Stimulated activated naive B cell treated with anti-CD40 and anti-IgM and Interleukin-4, amounts not matched to agents 10 μg/mL and 1 μg/mL and 100 μg/mL, for 72 hours (primary cell): Measurements from ENCODE around the gene RAMAC.
"Not testable (repeated sequence)": the region's sequence is repeated elsewhere in the genome, so short reads cannot be mapped to it uniquely, and the experiment has no call there.

Experiments used
- ATAC-seq, 2 donors: fragments of 150-1000 bp; cut with Tn5 transposase; replicated peaks; 2 replicates each; pipeline ENCODE4 v1.10.0; 2021; ENCODE audit warnings: moderate library complexity in 1 of 2
- DNase-seq: peaks from one replicate; pipeline ENCODE4 v3.0.0; 2021
- H3K27ac Mint-ChIP-seq: one replicate; pipeline ENCODE4 v1.8.0; 2022; ENCODE audit warnings: mild to moderate bottlenecking, mixed read lengths
- H3K27me3 Mint-ChIP-seq, 2 donors: one replicate each; pipeline ENCODE4 v1.8.0; 2022; ENCODE audit warnings: mixed read lengths in 2 of 2
- H3K36me3 Mint-ChIP-seq, 2 donors: one replicate each; pipeline ENCODE4 v1.8.0; 2022; ENCODE audit warnings: mixed read lengths in 2 of 2, mild to moderate bottlenecking in 1 of 2
- H3K4me1 Mint-ChIP-seq, 2 donors: one replicate each; pipeline ENCODE4 v1.8.0; 2022; ENCODE audit warnings: mixed read lengths in 2 of 2, mild to moderate bottlenecking in 1 of 2
- H3K4me3 Mint-ChIP-seq, 2 donors: one replicate each; pipeline ENCODE4 v1.8.0; 2022; ENCODE audit warnings: mild to moderate bottlenecking in 2 of 2, mixed read lengths in 2 of 2, moderate library complexity in 1 of 2
- H3K9me3 Mint-ChIP-seq, 2 donors: one replicate each; pipeline ENCODE4 v1.8.0; 2022; ENCODE audit warnings: mixed read lengths in 2 of 2, mild to moderate bottlenecking in 1 of 2

The RAMAC gene

GRCh38 chr15:82985688-82986441, at the start of gene RAMAC:
RAMAC (plus strand) TSS chr15:82986210; CDS start chr15:82989019, 2,809 bp downstream.
- Mint-ChIP-seq H3K27me3 (no peaks in the 10 kb centered on the region), H3K36me3 (peaks cover 16 to 25% of the 10 kb centered on the region in 2 donors), H3K4me1 (peaks cover 12 to 25% of the 10 kb centered on the region in 2 donors), H3K27ac (peak within 1 kb of the TSS; percentile 98), H3K4me3 (peak within 1 kb of the TSS; percentile 99), H3K9me3 (no peaks in the 10 kb centered on the region)
- DNase-seq, result peak; percentile 91
- peak; percentile 96 for ATAC-seq

- peaks cover 60 to 70% of the 10 kb centered on the region in 2 donors for H3K36me3 Mint-ChIP-seq
- DNase-seq, result no peak
- H3K4me1 Mint-ChIP-seq, result peaks cover 37 to 71% of the 10 kb centered on the region in 2 donors
- H3K27ac Mint-ChIP-seq, result no peak overlapping the region
- peaks cover 0 to 10% of the 10 kb centered on the region in 2 donors for H3K27me3 Mint-ChIP-seq
- no peak overlapping the region for H3K4me3 Mint-ChIP-seq
- no peak for ATAC-seq
- peaks cover 0 to 5% of the 10 kb centered on the region in 2 donors for H3K9me3 Mint-ChIP-seq
Measured at GRCh38 chr15:82936966-82937711, 48.9 kb upstream of the RAMAC start.

GRCh38 chr15:82937712-82938058, 48.3 kb upstream of the RAMAC start:
- no peak overlapping the region for H3K4me3 Mint-ChIP-seq
- H3K27me3 Mint-ChIP-seq, result peaks cover 0 to 10% of the 10 kb centered on the region in 2 donors
- peaks cover 0 to 5% of the 10 kb centered on the region in 2 donors for H3K9me3 Mint-ChIP-seq
- H3K27ac Mint-ChIP-seq, result no peak overlapping the region
- DNase-seq (no peak), ATAC-seq (no peak)
- H3K4me1 Mint-ChIP-seq, result peaks cover 37 to 73% of the 10 kb centered on the region in 2 donors
- H3K36me3 Mint-ChIP-seq, result peaks cover 65 to 70% of the 10 kb centered on the region in 2 donors

- H3K27ac Mint-ChIP-seq, ATAC-seq, H3K27me3 Mint-ChIP-seq, H3K4me3 Mint-ChIP-seq, H3K9me3 Mint-ChIP-seq, DNase-seq: not testable (repeated sequence)
- Mint-ChIP-seq H3K4me1 (peaks cover 24 to 62% of the 10 kb centered on the region in 2 donors), H3K36me3 (peaks cover 58 to 59% of the 10 kb centered on the region in 2 donors)
Measured at GRCh38 chr15:82939678-82940077, 46.3 kb upstream of the RAMAC start.

- no peak for DNase-seq
Measured at GRCh38 chr15:82942691-82943090, 43.3 kb upstream of the RAMAC start.

GRCh38 chr15:82943176-82943575, 42.8 kb upstream of the RAMAC start:
- DNase-seq (no peak), ATAC-seq (no peak)
- Mint-ChIP-seq H3K36me3 (peaks cover 59 to 70% of the 10 kb centered on the region in 2 donors), H3K9me3 (peaks cover 6 to 10% of the 10 kb centered on the region in 2 donors), H3K4me1 (peaks cover 22 to 67% of the 10 kb centered on the region in 2 donors), H3K27ac (no peak overlapping the region), H3K4me3 (no peak overlapping the region), H3K27me3 (peaks cover 0 to 9% of the 10 kb centered on the region in 2 donors)

More at GRCh38 chr15:82942691-82943090, 43.3 kb upstream of the RAMAC start:
- no peak for ATAC-seq
- peaks cover 0 to 10% of the 10 kb centered on the region in 2 donors for H3K27me3 Mint-ChIP-seq
- H3K9me3 Mint-ChIP-seq, result peaks cover 6 to 10% of the 10 kb centered on the region in 2 donors
- no peak overlapping the region for H3K27ac Mint-ChIP-seq
- no peak overlapping the region for H3K4me3 Mint-ChIP-seq
- H3K36me3 Mint-ChIP-seq, result peaks cover 58 to 70% of the 10 kb centered on the region in 2 donors
- H3K4me1 Mint-ChIP-seq, result peaks cover 22 to 70% of the 10 kb centered on the region in 2 donors

- H3K9me3 Mint-ChIP-seq, result peaks cover 6 to 8% of the 10 kb centered on the region in 2 donors
- peaks cover 51 to 61% of the 10 kb centered on the region in 2 donors for H3K36me3 Mint-ChIP-seq
- DNase-seq (no peak), ATAC-seq (no peak)
- no peak overlapping the region for H3K27ac Mint-ChIP-seq
- H3K27me3 Mint-ChIP-seq, result peaks cover 0 to under 1% of the 10 kb centered on the region in 2 donors
- no peak overlapping the region for H3K4me3 Mint-ChIP-seq
- H3K4me1 Mint-ChIP-seq, result peaks cover 22 to 58% of the 10 kb centered on the region in 2 donors
Measured at GRCh38 chr15:82944056-82944455, 42.0 kb upstream of the RAMAC start.

GRCh38 chr15:82944821-82945220, 41.2 kb upstream of the RAMAC start:
- no peak overlapping the region for H3K27ac Mint-ChIP-seq

GRCh38 chr15:82945326-82945725, 40.7 kb upstream of the RAMAC start:
- no peak for DNase-seq
- peaks cover 22 to 55% of the 10 kb centered on the region in 2 donors for H3K4me1 Mint-ChIP-seq
- peaks cover 42 to 52% of the 10 kb centered on the region in 2 donors for H3K36me3 Mint-ChIP-seq
- ATAC-seq, result peak; percentile 52 to 63
- no peak overlapping the region for H3K27ac Mint-ChIP-seq
- peaks cover 6 to 8% of the 10 kb centered on the region in 2 donors for H3K9me3 Mint-ChIP-seq
- peak overlapping the region in 1 of 2 donors; percentile 20 for H3K4me3 Mint-ChIP-seq
- H3K27me3 Mint-ChIP-seq, result no peaks in the 10 kb centered on the region

More at GRCh38 chr15:82944821-82945220, 41.2 kb upstream of the RAMAC start:
- H3K4me1 Mint-ChIP-seq, result peaks cover 22 to 55% of the 10 kb centered on the region in 2 donors
- H3K27me3 Mint-ChIP-seq, result no peaks in the 10 kb centered on the region
- DNase-seq (no peak), ATAC-seq (peak; percentile 82 to 88)
- peaks cover 6 to 8% of the 10 kb centered on the region in 2 donors for H3K9me3 Mint-ChIP-seq
- H3K4me3 Mint-ChIP-seq, result peak overlapping the region in 1 of 2 donors; percentile 20
- H3K36me3 Mint-ChIP-seq, result peaks cover 45 to 55% of the 10 kb centered on the region in 2 donors

- peaks cover 6 to 8% of the 10 kb centered on the region in 2 donors for H3K9me3 Mint-ChIP-seq
- DNase-seq (no peak), ATAC-seq (no peak)
- H3K36me3 Mint-ChIP-seq, result peaks cover 35 to 49% of the 10 kb centered on the region in 2 donors
- no peaks in the 10 kb centered on the region for H3K27me3 Mint-ChIP-seq
- H3K4me3 Mint-ChIP-seq, result peak overlapping the region; percentile 30 to 32
- peaks cover 22 to 51% of the 10 kb centered on the region in 2 donors for H3K4me1 Mint-ChIP-seq
- H3K27ac Mint-ChIP-seq, result peak overlapping the region; percentile 7
Measured at GRCh38 chr15:82946155-82946701, 39.8 kb upstream of the RAMAC start.

GRCh38 chr15:82950295-82950694, 35.7 kb upstream of the RAMAC start:
- peaks cover 5 to 6% of the 10 kb centered on the region in 2 donors for H3K9me3 Mint-ChIP-seq
- peaks cover 10 to 30% of the 10 kb centered on the region in 2 donors for H3K4me1 Mint-ChIP-seq
- no peak overlapping the region for H3K27ac Mint-ChIP-seq
- ATAC-seq (peak; percentile 71 to 72), DNase-seq (peak; percentile 27)
- no peak overlapping the region for H3K4me3 Mint-ChIP-seq
- H3K27me3 Mint-ChIP-seq, result no peaks in the 10 kb centered on the region
- H3K36me3 Mint-ChIP-seq, result peaks cover 20% of the 10 kb centered on the region in 2 donors

- Mint-ChIP-seq H3K4me3 (no peak overlapping the region), H3K27me3 (no peaks in the 10 kb centered on the region), H3K4me1 (peaks cover 10 to 26% of the 10 kb centered on the region in 2 donors), H3K27ac (no peak overlapping the region), H3K36me3 (peaks cover 18 to 20% of the 10 kb centered on the region in 2 donors), H3K9me3 (peaks cover 5 to 6% of the 10 kb centered on the region in 2 donors)
- DNase-seq (peak; percentile 35), ATAC-seq (peak; percentile 76)
Measured at GRCh38 chr15:82950746-82951370, 35.2 kb upstream of the RAMAC start.

- peaks cover 6 to 19% of the 10 kb centered on the region in 2 donors for H3K4me1 Mint-ChIP-seq
- peaks cover 2% of the 10 kb centered on the region in 2 donors for H3K9me3 Mint-ChIP-seq
- peaks cover 12 to 14% of the 10 kb centered on the region in 2 donors for H3K36me3 Mint-ChIP-seq
- no peak for DNase-seq
- H3K27me3 Mint-ChIP-seq, result no peaks in the 10 kb centered on the region
- ATAC-seq, result peak; percentile 32 to 37
- no peak overlapping the region for H3K27ac Mint-ChIP-seq
- no peak overlapping the region for H3K4me3 Mint-ChIP-seq
Measured at GRCh38 chr15:82951472-82952157, 34.4 kb upstream of the RAMAC start.
